Ovary (tissue), 3 donors: Measurements from ENCODE around the gene ALK.

ENCODE experiments used
- POLR2A ChIP-seq: fragments of 450-650 bp; IDR thresholded peaks from one replicate; pipeline ENCODE4 v1.6.1; 2017; ENCODE audit warnings: antibody characterized with exemption, mild to moderate bottlenecking, moderate library complexity
- TF ChIP-seq, protein P1 (sequence below), 3 donors: fragments of 450-650 bp in 2 of 3; fragments of 200-600 bp in 1 of 3; IDR thresholded peaks; one replicate each; pipeline versions ENCODE4 v1.5.1 to v1.8.0; 2016 to 2022; ENCODE audit warnings: antibody characterized with exemption in 3 of 3, mild to moderate bottlenecking in 1 of 3
- donor health status: DM: no; HTN: no; CAD: no.

DNA sequence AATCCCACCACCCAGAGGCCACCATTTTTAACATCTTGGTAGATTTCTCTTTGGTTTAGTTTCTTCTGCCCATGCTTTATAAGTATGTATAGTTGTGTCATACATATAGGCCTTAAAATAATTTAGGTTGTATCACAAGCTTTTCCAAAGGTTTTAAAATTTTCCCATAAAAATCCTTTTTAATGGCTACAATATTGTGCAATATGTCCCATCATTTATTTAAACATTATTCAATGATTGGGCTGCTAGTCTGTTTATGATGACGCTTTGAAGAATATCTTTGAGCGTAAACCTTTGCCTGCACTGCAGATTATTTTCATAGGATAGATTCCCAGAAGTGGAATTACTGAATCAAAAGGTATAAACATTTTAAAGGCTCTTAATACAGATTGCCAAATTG, 588.8 kb downstream of the ALK start:
- TF ChIP-seq, protein P1, sequence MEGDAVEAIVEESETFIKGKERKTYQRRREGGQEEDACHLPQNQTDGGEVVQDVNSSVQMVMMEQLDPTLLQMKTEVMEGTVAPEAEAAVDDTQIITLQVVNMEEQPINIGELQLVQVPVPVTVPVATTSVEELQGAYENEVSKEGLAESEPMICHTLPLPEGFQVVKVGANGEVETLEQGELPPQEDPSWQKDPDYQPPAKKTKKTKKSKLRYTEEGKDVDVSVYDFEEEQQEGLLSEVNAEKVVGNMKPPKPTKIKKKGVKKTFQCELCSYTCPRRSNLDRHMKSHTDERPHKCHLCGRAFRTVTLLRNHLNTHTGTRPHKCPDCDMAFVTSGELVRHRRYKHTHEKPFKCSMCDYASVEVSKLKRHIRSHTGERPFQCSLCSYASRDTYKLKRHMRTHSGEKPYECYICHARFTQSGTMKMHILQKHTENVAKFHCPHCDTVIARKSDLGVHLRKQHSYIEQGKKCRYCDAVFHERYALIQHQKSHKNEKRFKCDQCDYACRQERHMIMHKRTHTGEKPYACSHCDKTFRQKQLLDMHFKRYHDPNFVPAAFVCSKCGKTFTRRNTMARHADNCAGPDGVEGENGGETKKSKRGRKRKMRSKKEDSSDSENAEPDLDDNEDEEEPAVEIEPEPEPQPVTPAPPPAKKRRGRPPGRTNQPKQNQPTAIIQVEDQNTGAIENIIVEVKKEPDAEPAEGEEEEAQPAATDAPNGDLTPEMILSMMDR (IDR thresholded peaks at IDR 0.05) = no peak
- TF ChIP-seq POLR2A = no peak
